ENCODE measurements around the gene FBXO24.
"Not testable (repeated sequence)": the region's sequence is repeated elsewhere in the genome, so short reads cannot be mapped to it uniquely, and the experiment has no call there.

FBXO24 gene

DNA sequence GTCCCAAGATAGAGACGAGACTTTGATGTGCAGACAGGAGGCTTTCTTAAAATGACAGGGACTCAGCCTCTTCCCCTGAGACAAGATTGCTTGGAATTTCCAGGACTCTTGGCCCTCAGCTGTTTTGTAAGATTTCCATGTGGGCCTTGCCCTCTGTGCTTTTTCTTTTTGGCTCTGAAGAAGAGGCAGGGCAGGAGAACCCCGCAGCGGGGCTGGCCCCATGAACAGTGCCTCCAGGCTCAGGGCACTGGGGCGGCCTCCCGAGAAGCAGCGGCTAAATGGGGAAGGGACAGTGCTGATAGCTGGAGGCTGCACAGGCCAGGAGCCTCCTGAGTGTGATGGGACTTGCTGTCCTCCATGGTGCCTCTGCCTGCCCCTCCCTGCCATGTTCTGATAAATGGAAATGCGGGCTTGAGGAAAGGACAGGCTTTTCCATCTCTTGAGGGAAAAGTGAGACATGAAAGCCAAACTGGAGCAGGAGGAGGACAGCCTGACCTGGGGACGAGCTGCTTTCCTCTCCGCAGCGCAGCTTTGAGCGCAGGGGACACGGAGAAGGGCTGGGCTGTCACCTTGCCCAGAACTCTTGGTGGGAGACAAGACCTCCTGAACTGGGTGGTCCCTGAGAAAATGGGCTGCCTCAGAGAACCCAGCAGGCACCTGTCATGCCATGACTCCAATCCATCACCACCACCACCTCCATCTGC lies 24.5 kb upstream of the FBXO24 start:
- no peak for DNase-seq

- no peak for DNase-seq
Measured at GRCh38 chr7:100562195-100563099, 23.7 kb upstream of the FBXO24 start.

GRCh38 chr7:100563100-100563564 lies 23.0 kb upstream of the FBXO24 start:
- DNase-seq: no peak

DNA sequence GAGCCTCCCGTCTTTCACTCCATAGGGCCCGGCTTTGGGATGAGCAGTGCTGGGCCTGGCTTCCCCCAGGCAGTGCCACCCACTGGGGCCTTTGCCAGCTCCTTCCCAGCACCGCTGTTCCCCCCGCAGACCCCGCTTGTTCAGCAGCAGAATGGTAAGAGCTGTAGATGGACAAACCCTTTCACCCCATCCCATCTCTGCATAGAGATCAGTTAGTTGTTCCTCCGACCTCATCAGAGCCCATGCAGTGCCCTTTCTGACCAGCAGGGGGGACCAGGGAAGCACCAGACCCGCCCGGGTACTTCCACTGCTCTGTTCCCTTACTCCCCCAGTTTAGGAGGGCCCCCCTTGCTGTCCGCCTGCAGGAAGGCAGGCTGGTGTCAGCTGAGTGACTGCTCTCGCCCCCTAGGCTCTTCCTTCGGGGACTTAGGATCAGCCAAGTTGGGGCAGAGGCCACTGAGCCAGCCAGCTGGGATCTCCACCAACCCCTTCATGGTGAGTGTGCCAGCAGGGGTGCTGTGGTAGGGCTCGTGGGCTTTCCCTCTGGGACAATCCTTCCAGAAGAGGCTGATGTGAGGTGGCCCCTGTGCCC lies 22.2 kb upstream of the FBXO24 start:
- DNase-seq: peak; percentile 50 to 59

DNA sequence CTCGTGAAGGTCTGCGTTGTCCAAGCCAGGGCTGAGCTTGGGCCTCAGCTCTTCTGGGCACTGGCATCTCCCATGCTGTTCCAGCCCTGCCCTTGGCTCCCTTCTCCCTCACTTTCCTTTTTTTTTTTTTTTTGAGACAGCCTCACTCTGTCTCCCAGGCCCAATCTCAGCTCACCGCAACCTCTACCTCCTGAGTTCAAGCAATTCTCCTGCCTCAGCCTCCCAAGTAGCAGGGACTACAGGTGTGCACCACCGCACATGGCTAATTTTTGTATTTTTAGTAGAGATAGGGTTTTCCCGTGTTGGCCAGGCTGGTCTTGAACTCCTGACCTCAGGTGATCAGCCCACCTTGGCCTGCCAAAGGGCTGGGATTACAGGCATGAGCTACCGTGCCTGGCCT lies 21.7 kb upstream of the FBXO24 start:
- DNase-seq: not testable (repeated sequence)

GRCh38 chr7:100565133-100565571 lies 21.0 kb upstream of the FBXO24 start:
- no peak for DNase-seq

DNA sequence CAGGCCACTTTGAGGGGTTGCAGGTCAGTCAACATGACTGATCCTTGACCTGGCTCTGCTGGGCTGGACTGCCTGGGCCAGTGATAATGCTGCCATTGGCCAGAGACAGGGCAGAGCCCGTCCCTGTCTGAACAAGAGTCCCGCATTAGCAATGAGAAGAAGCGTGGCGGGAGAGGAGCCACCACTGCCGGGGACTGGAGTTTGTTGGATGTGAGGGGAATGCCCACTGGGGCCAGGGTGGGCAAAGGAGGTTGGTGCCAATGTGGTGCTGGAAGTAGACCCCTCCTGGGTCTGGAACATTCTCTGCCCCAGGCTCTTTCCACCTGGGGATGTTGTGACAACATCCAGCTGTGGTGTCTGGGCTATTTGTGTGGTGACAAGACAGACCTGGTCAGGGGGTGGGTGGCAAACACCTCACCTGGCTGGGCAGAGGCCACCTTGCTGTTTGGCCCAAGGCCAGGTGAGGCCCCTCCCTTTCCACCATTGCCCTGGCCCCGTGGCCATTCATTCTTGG lies 20.1 kb upstream of the FBXO24 start:
- DNase-seq: no peak

DNA sequence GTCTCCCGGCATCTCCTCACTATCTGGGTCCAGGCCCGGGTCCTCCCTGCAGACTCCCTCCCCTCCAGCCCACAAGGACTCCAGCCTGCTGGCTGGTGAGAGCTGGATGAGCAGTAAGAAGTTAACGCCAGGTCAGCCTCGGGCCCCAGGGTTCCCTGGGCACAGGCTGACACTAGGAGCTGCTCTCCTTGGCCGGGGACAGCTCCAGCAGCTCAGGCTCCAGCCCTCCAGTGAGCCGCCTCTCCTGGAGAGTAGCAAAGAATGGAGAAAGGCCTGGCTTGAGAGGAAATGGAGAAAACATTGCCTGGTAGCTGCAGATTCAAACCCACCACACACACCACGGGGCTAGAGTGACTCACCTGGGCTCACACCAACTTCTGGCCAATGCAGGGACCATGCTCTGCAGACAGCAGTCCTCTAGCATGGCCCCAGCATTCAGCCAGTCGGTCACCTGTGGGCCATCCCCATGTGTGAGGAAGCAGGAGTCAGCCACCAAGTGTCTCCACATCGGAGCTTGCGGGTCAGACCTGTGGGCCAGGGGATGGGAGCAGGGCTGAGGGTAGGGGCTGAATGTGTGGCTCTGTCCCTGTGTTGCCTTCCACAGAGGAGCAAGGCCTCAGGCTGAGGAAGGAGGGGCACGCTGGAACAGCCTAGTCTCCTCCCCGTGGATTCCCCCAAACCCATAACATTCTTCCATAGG lies 18.9 kb upstream of the FBXO24 start:
- DNase-seq: no peak

- DNase-seq: no peak
Measured at GRCh38 chr7:100567751-100568175, 18.4 kb upstream of the FBXO24 start.

DNA sequence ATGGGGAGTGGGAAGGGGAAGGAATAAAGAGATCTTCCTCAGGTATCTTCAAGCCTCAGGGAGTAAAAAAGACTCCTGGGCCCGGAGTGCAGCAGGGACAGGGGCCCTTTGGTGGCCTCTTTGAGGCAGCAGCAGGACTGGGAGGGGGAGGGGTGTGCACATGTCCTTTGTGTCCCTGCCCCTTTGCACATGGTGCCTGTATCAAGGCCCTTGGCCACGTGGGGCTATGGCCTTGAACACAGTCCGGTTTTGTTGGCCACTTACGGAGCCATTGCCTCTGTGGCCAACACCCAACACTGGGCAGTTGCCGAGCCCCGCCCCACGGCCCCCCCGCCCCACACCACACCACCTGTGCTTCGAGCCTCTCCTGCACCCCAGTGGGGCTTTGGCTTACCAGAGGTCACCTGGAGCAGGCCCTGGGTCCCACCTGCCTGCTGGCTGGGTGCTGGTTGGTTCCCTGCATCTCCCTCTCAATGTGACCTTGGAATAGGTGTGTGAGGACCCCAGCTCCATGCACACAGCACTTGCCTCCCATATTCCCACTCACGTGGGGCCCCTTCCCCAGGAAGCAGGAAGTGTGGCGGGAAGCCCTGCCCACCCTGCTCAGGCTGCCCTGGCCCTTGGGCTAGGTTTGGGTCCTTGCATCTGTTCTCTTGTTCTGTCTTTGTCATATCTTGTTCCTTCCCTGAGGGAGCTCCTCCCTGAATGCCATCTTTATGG lies 17.8 kb upstream of the FBXO24 start:
- no peak for DNase-seq

DNA sequence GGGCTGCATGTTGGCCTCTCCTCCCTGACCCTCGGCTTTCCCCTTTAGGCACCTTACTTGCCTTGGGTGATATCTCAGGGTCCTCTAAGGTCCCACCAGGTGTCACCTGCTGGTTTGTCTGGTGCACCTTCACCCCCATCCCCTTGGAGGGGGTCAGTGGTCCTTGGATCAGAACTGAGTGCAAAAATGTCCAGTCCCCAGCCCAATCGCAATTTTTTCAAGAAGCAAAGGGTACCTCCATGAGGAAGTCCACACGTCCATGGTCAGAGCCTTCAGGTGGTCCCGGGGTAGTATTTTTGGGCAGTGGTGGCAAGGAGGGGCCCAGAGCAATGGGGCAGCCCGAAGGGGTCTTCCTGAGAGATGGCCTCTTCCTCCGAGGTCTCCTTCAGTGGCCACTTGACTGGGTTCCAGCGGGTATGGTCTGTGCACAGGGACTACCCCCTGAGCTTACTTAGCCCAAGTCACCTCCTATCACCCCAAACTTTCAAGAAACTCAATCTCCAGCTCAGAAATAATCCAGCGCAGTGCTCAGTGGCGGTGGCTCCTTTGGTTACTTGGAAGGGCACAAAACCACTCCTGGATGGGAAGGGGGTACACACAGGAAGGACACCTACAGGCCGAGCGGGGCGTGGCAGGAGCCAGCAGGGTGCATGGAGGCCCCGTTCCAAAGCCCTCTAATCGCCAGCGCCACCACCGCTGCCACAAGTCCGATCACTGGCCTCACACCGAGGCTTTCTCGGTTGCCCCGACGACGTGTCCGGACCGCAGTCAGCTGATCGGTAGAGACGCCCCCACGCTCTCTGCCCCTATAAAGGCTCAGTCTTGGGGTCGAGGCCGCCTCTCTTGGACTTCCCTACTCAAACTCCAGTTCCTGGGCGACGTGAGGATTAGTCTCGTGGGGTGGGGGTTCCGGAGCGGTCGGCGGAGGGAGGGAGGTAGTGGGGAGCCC lies 17.0 kb upstream of the FBXO24 start:
- DNase-seq: peak; percentile 33 to 34

- no peak for DNase-seq
Measured at GRCh38 chr7:100570954-100571828, 14.9 kb upstream of the FBXO24 start.

GRCh38 chr7:100571829-100572116 lies 14.4 kb upstream of the FBXO24 start:
- no peak for DNase-seq

DNA sequence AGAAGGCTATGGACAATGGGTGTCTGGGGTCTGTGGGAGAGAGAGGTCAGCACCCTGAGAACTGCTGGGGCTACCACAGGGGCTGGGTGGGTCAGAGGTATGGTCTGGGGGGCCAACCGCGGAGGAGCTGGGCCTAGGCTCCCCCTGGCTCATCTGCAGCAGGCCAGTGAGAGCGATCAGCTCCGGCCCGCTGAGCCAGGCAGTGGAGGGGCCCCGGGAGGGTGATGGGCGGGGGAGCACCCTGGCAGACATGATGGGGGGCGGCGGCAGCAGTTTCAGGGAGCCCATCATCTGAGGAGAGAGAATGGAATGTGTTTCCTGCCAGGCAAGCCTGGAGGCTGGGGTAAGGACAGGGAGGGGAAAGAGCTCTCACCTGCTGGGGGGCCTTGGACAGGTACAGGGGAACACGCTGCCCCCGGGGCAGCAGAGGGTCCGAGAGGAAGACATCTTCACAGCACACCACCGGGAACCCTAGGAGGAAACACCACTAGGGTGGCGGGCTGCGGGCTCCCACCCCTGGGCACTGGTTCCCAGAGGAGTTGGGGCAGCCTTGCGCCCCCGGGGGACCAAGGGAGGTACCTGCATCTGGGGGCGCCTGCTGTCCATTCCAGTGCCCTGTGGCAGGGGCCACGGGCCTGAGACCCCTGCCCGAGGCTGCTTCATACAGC lies 13.7 kb upstream of the FBXO24 start:
- no peak for DNase-seq

- DNase-seq: no peak
Measured at GRCh38 chr7:100572949-100573675, 13.0 kb upstream of the FBXO24 start.

DNA sequence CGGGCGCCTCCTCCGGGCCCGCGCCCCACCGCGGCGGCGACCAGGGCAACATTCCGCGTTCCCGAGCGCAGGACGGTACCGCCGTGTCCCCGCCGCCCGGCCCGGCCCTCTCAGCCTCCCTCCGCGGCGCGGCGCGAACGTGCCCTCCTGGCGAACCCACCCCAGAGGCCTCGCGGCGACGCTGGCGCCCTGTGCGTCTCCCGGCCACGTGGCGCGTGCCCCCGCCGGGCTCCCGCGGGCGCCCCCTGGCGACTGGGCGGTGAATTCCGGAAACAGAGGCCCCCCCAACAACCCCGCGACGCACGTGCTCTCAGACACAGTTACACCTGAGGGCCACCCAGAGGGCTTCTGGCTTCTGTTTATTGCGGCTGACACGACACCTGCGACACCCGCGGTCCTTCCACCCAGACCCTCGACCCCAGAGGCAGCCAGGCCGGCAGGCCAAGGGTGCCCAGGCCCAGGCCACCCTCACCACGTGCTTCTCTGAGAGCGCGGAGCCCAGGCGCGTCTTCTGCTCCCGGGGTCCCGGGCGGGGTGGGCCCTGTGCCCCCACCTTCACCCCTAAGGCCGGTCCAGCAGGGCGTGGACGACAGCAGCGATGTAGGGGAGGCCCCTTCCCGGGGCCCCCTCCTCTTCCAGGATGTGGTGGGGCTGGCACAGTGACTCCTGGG lies 12.3 kb upstream of the FBXO24 start, which contains the start of gene SAP25:
SAP25 (minus strand) TSS at position 210 of the 671 bp plus-strand sequence; CDS start at position 52, 158 bp downstream.
- no peak for DNase-seq

GRCh38 chr7:100574362-100575205 lies 11.5 kb upstream of the FBXO24 start:
- no peak for DNase-seq
